LNCaP clone FGC (cell line): ENCODE results near the gene SIGLEC15.

Experiments used
- DNase-seq: peaks from one replicate; pipeline ENCODE4 v3.0.0-alpha.2; 2011; ENCODE audit warnings: low read depth
- H3K4me3 ChIP-seq: 2 replicates; pipeline ENCODE4 v1.5.1; 2011; ENCODE audit warnings: mild to moderate bottlenecking, low read depth, low read length, control low read depth
- TF ChIP-seq, protein P1 (sequence below): IDR thresholded peaks from 2 replicates; pipeline ENCODE4 v1.5.1; 2012; ENCODE audit warnings: mild to moderate bottlenecking; ENCODE audit not compliant: control insufficient read depth, insufficient read depth; ENCODE audit errors: extremely low read depth

Gene SIGLEC15, protein sequence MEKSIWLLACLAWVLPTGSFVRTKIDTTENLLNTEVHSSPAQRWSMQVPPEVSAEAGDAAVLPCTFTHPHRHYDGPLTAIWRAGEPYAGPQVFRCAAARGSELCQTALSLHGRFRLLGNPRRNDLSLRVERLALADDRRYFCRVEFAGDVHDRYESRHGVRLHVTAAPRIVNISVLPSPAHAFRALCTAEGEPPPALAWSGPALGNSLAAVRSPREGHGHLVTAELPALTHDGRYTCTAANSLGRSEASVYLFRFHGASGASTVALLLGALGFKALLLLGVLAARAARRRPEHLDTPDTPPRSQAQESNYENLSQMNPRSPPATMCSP

DNA sequence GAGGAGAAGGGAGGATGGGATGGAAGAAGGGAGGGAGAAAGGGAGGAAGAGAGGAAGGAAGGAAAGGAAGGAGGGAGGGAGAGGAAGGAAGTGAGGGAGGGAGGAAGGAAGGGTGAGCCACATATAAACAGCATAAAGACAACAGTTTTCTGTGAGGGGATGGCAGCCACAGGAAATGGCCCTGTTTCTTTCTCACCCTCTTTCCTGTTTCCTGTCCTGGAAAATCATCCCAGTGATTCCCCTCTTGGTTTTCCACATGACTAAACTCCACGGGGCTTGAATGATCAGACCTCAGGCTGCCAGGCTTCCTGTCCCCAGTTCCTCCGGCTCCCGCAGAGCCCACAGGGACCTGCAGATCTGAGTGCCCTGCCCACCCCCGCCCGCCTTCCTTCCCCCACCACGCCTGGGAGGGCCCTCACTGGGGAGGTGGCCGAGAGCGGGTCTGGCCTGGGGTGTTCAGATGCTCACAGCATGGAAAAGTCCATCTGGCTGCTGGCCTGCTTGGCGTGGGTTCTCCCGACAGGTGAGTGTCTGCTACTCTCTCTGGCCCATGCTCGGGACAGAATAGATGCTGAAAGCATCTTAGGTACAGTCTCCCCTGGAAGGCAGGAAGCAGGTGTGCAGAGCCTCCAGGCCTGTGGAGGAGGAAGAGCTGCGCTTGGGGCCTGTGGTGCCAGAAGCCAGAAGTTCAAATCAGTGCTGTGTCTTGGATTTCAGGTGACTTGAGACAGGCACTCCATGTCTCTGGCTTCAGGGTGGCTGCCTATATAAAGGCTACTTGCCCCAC is at the start of gene SIGLEC15:
SIGLEC15 (plus strand) TSS at position 418 of the 787 bp plus-strand sequence; CDS start at position 472, 54 bp downstream.
- TF ChIP-seq, protein P1, sequence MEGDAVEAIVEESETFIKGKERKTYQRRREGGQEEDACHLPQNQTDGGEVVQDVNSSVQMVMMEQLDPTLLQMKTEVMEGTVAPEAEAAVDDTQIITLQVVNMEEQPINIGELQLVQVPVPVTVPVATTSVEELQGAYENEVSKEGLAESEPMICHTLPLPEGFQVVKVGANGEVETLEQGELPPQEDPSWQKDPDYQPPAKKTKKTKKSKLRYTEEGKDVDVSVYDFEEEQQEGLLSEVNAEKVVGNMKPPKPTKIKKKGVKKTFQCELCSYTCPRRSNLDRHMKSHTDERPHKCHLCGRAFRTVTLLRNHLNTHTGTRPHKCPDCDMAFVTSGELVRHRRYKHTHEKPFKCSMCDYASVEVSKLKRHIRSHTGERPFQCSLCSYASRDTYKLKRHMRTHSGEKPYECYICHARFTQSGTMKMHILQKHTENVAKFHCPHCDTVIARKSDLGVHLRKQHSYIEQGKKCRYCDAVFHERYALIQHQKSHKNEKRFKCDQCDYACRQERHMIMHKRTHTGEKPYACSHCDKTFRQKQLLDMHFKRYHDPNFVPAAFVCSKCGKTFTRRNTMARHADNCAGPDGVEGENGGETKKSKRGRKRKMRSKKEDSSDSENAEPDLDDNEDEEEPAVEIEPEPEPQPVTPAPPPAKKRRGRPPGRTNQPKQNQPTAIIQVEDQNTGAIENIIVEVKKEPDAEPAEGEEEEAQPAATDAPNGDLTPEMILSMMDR, result no peak
- no peak for DNase-seq
- H3K4me3 ChIP-seq, result no peak within 1 kb of the TSS

DNA sequence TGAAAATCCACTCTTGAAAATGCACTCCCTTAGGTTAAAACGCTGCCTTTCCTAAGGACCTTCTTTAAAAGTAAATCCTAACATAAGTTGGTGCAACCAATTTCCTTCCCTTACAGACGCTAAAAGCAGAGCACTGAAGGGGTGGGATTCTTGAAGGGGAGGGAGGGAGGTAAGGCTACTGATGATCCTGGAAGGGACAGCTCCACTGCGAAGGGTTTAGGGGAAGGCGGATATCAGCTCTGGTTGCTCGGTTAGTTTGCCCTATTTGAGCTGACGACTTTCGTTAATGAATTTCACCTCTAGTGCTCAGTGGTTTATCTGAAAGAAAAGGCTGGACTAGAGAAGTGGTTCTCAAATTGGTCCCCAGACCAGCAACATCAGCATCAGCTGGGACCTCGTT is 49.7 kb upstream of the SIGLEC15 start:
- H3K4me3 ChIP-seq, result no peak overlapping the region
- TF ChIP-seq, protein P1, result no peak
- no peak for DNase-seq

DNA sequence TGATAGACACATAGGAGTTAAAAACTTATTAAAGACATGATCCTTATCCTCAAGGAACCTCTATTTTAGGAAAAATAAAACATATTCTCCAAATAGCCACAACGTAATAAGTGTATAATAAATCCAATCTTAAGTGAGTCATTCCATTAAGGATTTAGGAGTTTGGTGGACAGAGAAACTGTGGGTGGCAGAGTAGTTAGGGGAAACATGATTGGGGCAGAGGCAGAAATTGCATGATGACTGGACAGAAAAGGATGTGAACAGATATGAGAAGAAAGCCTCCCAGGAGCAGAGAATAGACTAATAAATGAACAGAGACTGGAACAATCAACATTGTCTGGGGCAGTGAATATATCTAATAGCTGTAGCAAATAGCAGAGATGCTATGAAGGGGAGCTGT is 48.1 kb upstream of the SIGLEC15 start:
- no peak overlapping the region for H3K4me3 ChIP-seq
- TF ChIP-seq, protein P1, result no peak
- no peak for DNase-seq

DNA sequence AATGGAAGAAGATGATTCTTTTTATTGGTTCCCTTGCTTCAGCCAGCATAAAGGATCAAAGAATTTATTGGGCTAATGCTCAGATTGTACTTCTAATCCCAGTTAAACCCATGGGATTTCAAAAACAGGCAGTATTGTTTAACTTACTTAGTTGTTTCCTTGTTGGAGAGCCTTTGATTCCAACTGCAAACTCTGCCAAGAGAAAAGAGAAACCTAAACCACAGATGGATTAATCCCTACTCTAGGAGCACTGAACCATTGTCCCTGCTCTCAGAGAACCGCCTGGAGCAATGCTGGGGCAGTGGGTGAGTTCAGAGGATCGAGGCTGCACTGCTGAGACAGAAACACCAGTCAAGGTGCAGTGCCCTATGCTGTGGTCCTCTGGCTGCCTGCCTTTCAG is 44.9 kb upstream of the SIGLEC15 start:
- TF ChIP-seq, protein P1, result no peak
- no peak for DNase-seq
- no peak overlapping the region for H3K4me3 ChIP-seq

DNA sequence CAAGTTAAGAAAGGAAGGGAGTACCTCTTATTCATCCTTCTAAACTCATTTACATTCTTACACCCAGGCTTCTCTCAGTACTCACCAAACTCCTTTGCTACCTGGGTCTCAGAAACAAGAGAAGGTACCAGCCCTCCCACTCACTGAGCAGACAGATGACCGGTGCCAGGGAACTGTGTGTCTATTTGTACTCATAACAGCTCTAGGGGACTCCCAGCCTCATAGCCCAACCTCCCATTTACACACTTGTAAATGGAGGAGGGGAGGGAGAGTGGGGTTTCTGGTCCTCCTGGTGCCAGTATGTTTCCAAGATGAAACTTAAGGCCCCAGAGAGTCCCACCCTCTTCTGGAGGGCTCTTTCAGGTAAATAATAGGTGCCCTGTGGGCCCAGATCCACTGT is 42.8 kb upstream of the SIGLEC15 start:
- TF ChIP-seq, protein P1, result no peak
- no peak overlapping the region for H3K4me3 ChIP-seq
- no peak for DNase-seq

DNA sequence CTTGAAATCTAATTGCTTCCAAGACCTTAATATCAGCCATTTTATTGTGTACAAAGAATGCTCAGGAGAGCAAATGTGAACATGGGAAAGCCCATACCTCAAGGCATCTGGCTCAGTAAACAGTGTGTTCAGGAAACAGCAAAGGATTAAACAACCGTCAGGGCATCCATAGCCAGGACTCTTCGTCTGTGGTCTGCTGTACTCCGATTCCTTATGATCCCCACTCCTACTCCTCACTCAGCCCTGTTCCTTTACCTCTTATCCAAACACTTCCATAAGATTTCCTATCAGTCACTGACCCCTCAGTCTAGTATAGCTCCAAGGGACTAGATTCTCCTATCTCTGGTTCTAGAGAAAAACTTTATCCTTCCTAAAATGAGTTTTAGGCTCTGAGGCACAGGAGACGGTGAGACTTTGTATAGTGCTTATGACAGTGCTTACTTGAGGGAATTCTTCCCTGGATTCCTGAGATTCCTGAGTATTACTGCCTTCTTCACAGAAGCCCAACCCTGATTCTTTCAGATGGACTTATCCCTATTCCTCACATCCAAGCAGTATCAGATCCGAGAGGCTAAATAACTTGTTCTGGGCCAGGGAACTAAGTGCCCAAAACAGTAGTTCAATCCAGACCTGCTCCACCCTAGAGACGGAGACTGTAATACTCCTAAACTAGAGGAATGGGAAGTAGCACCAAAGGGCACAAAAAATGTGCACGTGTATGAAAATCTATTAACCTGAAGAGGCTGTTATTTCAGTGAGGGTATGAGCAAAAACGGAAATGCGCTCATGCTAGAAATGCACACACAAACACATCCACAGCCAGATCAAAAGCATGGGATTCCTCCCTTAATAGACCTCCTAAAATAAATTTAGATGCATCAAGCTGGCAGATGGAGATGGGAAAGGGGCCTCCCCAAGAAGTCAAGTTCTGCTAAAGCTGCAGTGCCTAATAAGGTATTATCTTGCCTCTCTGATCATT is 42.1 kb upstream of the SIGLEC15 start:
- DNase-seq, result no peak
- H3K4me3 ChIP-seq, result no peak overlapping the region
- TF ChIP-seq, protein P1, result no peak
